A549 (cell line): ENCODE measurements around the gene IL12A. TPM values are rescaled to one million over a fixed set of nuclear protein-coding genes. Genes with fewer than 3 reads are reported as not detected.

Source experiments
- ATAC-seq, 2 experiments: fragments of 200-7000 bp in 1 of 2; fragments of >200 bp in 1 of 2; cut with Nextera tagmentation in 1 of 2; cut with Tn5 transposase in 1 of 2; 3 replicates each; pipeline versions ENCODE4 v1.8.0 to v1.9.1; 2018 to 2020; ENCODE audit warnings: mild to moderate bottlenecking in 1 of 2, moderate library complexity in 1 of 2
- CTCF ChIA-PET: fragments of 300-600 bp; sonication (Branson Sonifier 250); formaldehyde crosslinking; extraction: SDS; loops from one replicate; lab custom pipeline; 2021; ENCODE audit warnings: antibody characterized with exemption, inconsistent platforms; lab: Yijun Ruan, JAX
- POLR2A ChIA-PET: fragments of 350-600 bp; formaldehyde crosslinking; extraction: SDS; loops from one replicate; lab custom pipeline; 2021; ENCODE audit warnings: antibody characterized with exemption, inconsistent platforms; lab: Yijun Ruan, JAX
- DNase-seq, 2 experiments: peaks; one replicate each; pipeline versions ENCODE4 v3.0.0 to v3.0.0-alpha.2; 2011 to 2016; ENCODE audit warnings: low read depth in 1 of 2, low spot score in 1 of 2
- FAIRE-seq: peaks from 2 replicates; lab custom pipeline; 2011; peaks lifted over from hg19 to GRCh38; lab: Jason Lieb, UNC
- H3K27ac ChIP-seq, 2 experiments: fragments of >200 bp; sonication (Bioruptor Twin); formaldehyde crosslinking; 3 replicates each; pipeline ENCODE4 v1.5.1; 2016 to 2017
- H3K4me1 ChIP-seq: fragments of >200 bp; sonication (Bioruptor Twin); formaldehyde crosslinking; 3 replicates; pipeline ENCODE4 v1.6.1; 2016
- H3K4me2 ChIP-seq: fragments of >200 bp; sonication (Bioruptor Twin); formaldehyde crosslinking; 3 replicates; pipeline ENCODE4 v1.6.1; 2016
- H3K4me3 ChIP-seq: fragments of >200 bp; sonication (Bioruptor Twin); formaldehyde crosslinking; 3 replicates; pipeline ENCODE4 v1.5.1; 2016
- H3K9me3 ChIP-seq: fragments of >200 bp; sonication (Bioruptor Twin); formaldehyde crosslinking; 3 replicates; pipeline ENCODE4 v1.6.1; 2016
- BHLHE40 ChIP-seq: IDR thresholded peaks from 2 replicates; pipeline ENCODE4 v1.6.1; 2012; ENCODE audit warnings: low read depth, low read length, inconsistent platforms
- CBX8 ChIP-seq: fragments of 200-600 bp; sonication (generic); IDR thresholded peaks from 2 replicates; pipeline ENCODE4 v1.6.1; 2016
- CEBPB ChIP-seq, 2 experiments: fragments of >200 bp in 1 of 2; sonication (Bioruptor Twin) in 1 of 2; formaldehyde crosslinking in 1 of 2; IDR thresholded peaks; 2 replicates each; pipeline ENCODE4 v1.6.1; 2012 to 2016
- CHD2 ChIP-seq: fragments of 150-350 bp; IDR thresholded peaks from 2 replicates; pipeline ENCODE4 v1.6.1; 2014; ENCODE audit warnings: low read length; ENCODE audit not compliant: partially characterized antibody
- E2F6 ChIP-seq: IDR thresholded peaks from 2 replicates; pipeline ENCODE4 v1.6.1; 2012; ENCODE audit warnings: low read depth, borderline replicate concordance
- EHMT2 ChIP-seq: fragments of 200-600 bp; sonication (generic); IDR thresholded peaks from 2 replicates; pipeline ENCODE4 v1.6.1; 2016; ENCODE audit warnings: antibody characterized with exemption, low read depth, mild to moderate bottlenecking, moderate library complexity
- ESRRA ChIP-seq: fragments of 150-350 bp; IDR thresholded peaks from 2 replicates; pipeline ENCODE4 v1.6.1; 2014; ENCODE audit warnings: mild to moderate bottlenecking, low read length, borderline replicate concordance
- FOXS1 ChIP-seq: fragments of 250-450 bp; sonication (Bioruptor Pico); IDR thresholded peaks from 2 replicates; pipeline ENCODE4 v1.5.0; 2020; ENCODE audit warnings: mild to moderate bottlenecking, moderate library complexity
- HDAC2 ChIP-seq: fragments of 200-600 bp; sonication (generic); IDR thresholded peaks from 2 replicates; pipeline ENCODE4 v1.6.1; 2016
- JUNB ChIP-seq: fragments of >200 bp; sonication (Bioruptor Twin); formaldehyde crosslinking; IDR thresholded peaks from 2 replicates; pipeline ENCODE4 v1.6.1; 2016
- KDM5A ChIP-seq: fragments of 200-600 bp; sonication (generic); IDR thresholded peaks from 2 replicates; pipeline ENCODE4 v1.6.1; 2016; ENCODE audit warnings: antibody characterized with exemption, mild to moderate bottlenecking
- MYC ChIP-seq: IDR thresholded peaks from 2 replicates; pipeline ENCODE4 v1.6.1; 2012; ENCODE audit warnings: mild to moderate bottlenecking, inconsistent platforms, low read length, improper control_type of control experiment, borderline replicate concordance
- NFE2L2 ChIP-seq: fragments of 150-350 bp; conservative IDR thresholded peaks from 2 replicates; pipeline ENCODE4 v1.6.1; 2014; ENCODE audit warnings: low read length
- NR3C1 ChIP-seq: fragments of >200 bp; sonication (Bioruptor Twin); formaldehyde crosslinking; IDR thresholded peaks from 3 replicates; pipeline ENCODE4 v1.6.1; 2017
- POLR2A ChIP-seq: IDR thresholded peaks from 2 replicates; pipeline ENCODE4 v1.6.1; 2012; ENCODE audit warnings: mild to moderate bottlenecking, low read length
- RAD21 ChIP-seq, 2 experiments: fragments of >200 bp in 1 of 2; sonication (Bioruptor Twin) in 1 of 2; formaldehyde crosslinking in 1 of 2; IDR thresholded peaks in 1 of 2; conservative IDR thresholded peaks in 1 of 2; 2 replicates in 1 of 2; 3 replicates in 1 of 2; pipeline ENCODE4 v1.6.1; 2012 to 2018; ENCODE audit warnings: inconsistent platforms in 1 of 2
- RARB ChIP-seq: fragments of 250-450 bp; sonication (Bioruptor Pico); IDR thresholded peaks from 2 replicates; pipeline ENCODE4 v1.8.0; 2021; ENCODE audit warnings: mild to moderate bottlenecking, moderate library complexity
- RFX5 ChIP-seq: fragments of 450-650 bp; IDR thresholded peaks from 2 replicates; pipeline ENCODE4 v1.7.1; 2014; ENCODE audit warnings: antibody characterized with exemption, mild to moderate bottlenecking, moderate library complexity
- RNF2 ChIP-seq: fragments of 200-600 bp; sonication (generic); IDR thresholded peaks from 2 replicates; pipeline ENCODE4 v1.6.1; 2016; ENCODE audit warnings: low read depth, mild to moderate bottlenecking, antibody characterized with exemption, moderate library complexity, borderline replicate concordance
- SMC3 ChIP-seq: fragments of >200 bp; sonication (Bioruptor Twin); formaldehyde crosslinking; IDR thresholded peaks from 3 replicates; pipeline ENCODE4 v1.6.1; 2018; ENCODE audit warnings: inconsistent platforms
- TFCP2L1 ChIP-seq: fragments of 250-450 bp; sonication (Bioruptor Pico); IDR thresholded peaks from 2 replicates; pipeline ENCODE4 v1.5.0; 2021; ENCODE audit warnings: mild to moderate bottlenecking
- TP53 ChIP-seq: fragments of 250-450 bp; sonication (Bioruptor Pico); IDR thresholded peaks from 2 replicates; pipeline ENCODE4 v1.5.0; 2021; ENCODE audit warnings: mild to moderate bottlenecking, moderate library complexity
- ZNF302 ChIP-seq: fragments of 250-450 bp; sonication (Bioruptor Pico); IDR thresholded peaks from 2 replicates; pipeline ENCODE4 v1.9.0; 2021; ENCODE audit warnings: inconsistent platforms, mild to moderate bottlenecking, moderate library complexity
- WGBS: methylation state at CpG from one replicate; pipeline ENCODE4 v1.1.6; 2017; ENCODE audit errors: missing lambda C conversion rate; 5-methylcytosine and 5-hydroxymethylcytosine counted together
- polyA plus RNA-seq, 4 experiments: library from polyadenylated mRNA; depleted of rRNA in 3 of 4; stranded (reverse); fragments of >200 nt; fragmentation: RNase III in 1 of 4; extraction: RNeasy Plus Mini Kit Qiagen cat#74134 plus additional on column Dnase treatment in 1 of 4; gene quantifications; 2 replicates in 3 of 4; 3 replicates in 1 of 4; pipeline ENCODE4 v1.2.3, GENCODE V29; 2011 to 2017
- TF ChIP-seq, protein P1 (sequence below): IDR thresholded peaks from 2 replicates; pipeline ENCODE4 v1.6.1; 2012
- TF ChIP-seq, protein P2 (sequence below): fragments of 150-350 bp; IDR thresholded peaks from 2 replicates; pipeline ENCODE4 v1.6.1; 2014; ENCODE audit warnings: low read depth, mild to moderate bottlenecking, low read length

IL12A gene
- polyA plus RNA-seq, 2 of the 4 experiments (the other 2 are of a cell fraction): 1.3 to 1.7 TPM

DNA sequence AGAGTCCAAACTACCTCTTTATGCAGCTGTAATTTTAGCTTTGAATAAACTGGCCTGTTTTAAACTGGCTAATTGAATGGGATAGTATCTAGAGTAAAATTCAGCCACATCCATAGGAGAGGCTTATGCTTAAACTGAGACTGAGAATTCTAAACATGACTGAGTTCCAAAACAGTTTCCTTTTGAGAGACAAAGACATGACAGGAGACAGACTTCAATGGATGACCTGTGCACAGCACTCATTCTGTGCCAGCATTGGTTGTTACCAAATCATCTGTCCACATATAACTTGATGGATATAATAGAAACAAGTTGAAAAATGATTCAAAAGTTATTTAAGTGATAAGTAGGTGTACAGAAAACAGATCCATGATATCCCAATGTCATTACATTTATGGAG, 20.9 kb downstream of the IL12A start:
- ChIA-PET CTCF (interaction anchor here (1.0 to 16.4 kb wide), 5 partner anchors 20 to 743 kb away, joined by 3 to 450 read pairs (median 130); partner anchors contain the start of gene IL12A), POLR2A (no interaction called here)
- Histone ChIP-seq H3K4me2 (no peak overlapping the region), H3K4me3 (no peak overlapping the region), H3K27ac (no peak overlapping the region), H3K9me3 (no peaks in the 10 kb centered on the region), H3K4me1 (no peaks in the 10 kb centered on the region)
- DNase-seq (no peak), ATAC-seq (no peak), FAIRE-seq (no peak)
- TF ChIP-seq RNF2 (no peak), RARB (CRISPR knock-in tag) (no peak), CEBPB (IDR thresholded peaks at IDR 0.05) (no peak), SMC3 (no peak), EHMT2 (no peak), RFX5 (no peak), ESRRA (no peak), TFCP2L1 (no peak), JUNB (no peak), CHD2 (no peak), NR3C1 (no peak)
- TF ChIP-seq, protein P1, sequence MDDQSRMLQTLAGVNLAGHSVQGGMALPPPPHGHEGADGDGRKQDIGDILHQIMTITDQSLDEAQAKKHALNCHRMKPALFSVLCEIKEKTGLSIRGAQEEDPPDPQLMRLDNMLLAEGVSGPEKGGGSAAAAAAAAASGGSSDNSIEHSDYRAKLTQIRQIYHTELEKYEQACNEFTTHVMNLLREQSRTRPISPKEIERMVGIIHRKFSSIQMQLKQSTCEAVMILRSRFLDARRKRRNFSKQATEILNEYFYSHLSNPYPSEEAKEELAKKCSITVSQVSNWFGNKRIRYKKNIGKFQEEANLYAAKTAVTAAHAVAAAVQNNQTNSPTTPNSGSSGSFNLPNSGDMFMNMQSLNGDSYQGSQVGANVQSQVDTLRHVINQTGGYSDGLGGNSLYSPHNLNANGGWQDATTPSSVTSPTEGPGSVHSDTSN: no peak
- TF ChIP-seq, protein P2, sequence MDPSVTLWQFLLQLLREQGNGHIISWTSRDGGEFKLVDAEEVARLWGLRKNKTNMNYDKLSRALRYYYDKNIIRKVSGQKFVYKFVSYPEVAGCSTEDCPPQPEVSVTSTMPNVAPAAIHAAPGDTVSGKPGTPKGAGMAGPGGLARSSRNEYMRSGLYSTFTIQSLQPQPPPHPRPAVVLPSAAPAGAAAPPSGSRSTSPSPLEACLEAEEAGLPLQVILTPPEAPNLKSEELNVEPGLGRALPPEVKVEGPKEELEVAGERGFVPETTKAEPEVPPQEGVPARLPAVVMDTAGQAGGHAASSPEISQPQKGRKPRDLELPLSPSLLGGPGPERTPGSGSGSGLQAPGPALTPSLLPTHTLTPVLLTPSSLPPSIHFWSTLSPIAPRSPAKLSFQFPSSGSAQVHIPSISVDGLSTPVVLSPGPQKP: no peak

- CTCF ChIA-PET: interaction anchor here (0.6 to 16.4 kb wide), 8 partner anchors 15 to 750 kb away, joined by 3 to 450 read pairs (median 4); partner anchors contain the start of gene IL12A
- no peak for DNase-seq
- Histone ChIP-seq H3K4me3 (no peak overlapping the region), H3K4me2 (no peak overlapping the region), H3K27ac (no peak overlapping the region), H3K9me3 (no peaks in the 10 kb centered on the region), H3K4me1 (no peaks in the 10 kb centered on the region)
- WGBS: 71% methylated on average over 4 of the region's 4 CpGs
- ATAC-seq: no peak
- TF ChIP-seq TP53 (CRISPR knock-in tag): no peak
- TF ChIP-seq TFCP2L1: no peak
- no peak for TF ChIP-seq KDM5A
- no peak for TF ChIP-seq RAD21 (conservative IDR thresholded peaks at IDR 0.05 in 1 of 2, IDR thresholded peaks at IDR 0.05 in 1 of 2)
- no peak for TF ChIP-seq FOXS1 (CRISPR knock-in tag)
- no peak for TF ChIP-seq HDAC2
- no peak for TF ChIP-seq NFE2L2
- TF ChIP-seq POLR2A: no peak
- TF ChIP-seq ZNF302 (CRISPR knock-in tag): no peak
- no peak for TF ChIP-seq MYC
- TF ChIP-seq BHLHE40: no peak
- TF ChIP-seq, protein P1: no peak
- TF ChIP-seq CBX8: no peak
- no peak for TF ChIP-seq E2F6
- FAIRE-seq: no peak
- POLR2A ChIA-PET: no interaction called here
Measured at GRCh38 chr3:160010578-160010977, 21.9 kb downstream of the IL12A start.
